ENCODE results near the gene SLC22A23.

DNA sequence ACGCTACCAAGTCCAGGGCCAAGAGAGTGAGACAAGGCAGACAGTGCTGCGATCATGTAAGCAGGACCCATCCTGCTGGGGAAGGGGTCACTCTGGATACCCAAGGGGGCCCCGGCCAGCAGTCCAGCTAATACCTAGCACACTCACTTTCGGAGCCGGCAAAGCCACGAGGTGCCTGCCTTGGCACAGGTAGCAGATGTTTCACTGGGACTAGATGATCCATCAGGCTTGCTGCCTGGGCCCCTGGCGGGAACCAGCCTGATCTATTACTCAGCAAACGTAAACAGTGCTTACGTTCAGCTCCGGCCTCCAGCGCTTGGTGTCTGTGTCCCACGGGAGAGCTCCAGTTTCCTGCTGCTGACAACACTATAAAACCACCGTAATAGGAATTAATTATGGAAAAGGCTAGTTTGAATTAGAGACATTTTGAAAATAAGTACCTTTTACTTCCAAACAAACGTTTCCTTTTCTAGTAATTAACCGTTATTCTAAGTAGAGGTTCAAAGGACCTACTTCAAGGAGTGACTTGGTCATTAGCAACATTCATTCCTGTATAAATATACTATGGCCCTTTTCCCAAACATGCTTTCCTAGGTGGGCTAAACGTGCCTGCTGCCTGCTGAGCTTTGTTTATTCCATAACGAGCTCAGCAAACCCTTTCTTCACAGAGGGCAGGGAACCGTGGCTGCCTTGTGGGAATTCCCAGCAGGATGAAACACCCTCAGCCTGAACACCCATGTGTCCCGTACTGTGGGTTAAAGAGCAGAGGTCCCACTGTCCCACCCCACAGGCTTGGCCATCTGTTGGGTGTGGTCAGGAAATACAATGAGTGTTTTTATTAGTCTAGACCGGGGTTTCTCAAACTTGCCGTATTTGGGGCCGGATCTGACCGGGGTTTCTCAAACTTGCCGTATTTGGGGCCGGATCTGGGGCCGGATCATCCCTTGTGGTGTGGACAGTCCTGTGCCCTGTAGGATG, 18.4 kb downstream of the SLC22A23 start:
- TF ChIP-seq POLR2A (IDR thresholded peaks at IDR 0.05): no peak
- no peak for TF ChIP-seq CTCF (IDR thresholded peaks at IDR 0.05)
